ENCODE measurements around the gene GPRIN3. TPM values are rescaled to one million over a fixed set of nuclear protein-coding genes. Genes with fewer than 3 reads are reported as not detected.

GPRIN3 gene
- total RNA-seq, 1 experiment from 2014 or later, result not detected

DNA sequence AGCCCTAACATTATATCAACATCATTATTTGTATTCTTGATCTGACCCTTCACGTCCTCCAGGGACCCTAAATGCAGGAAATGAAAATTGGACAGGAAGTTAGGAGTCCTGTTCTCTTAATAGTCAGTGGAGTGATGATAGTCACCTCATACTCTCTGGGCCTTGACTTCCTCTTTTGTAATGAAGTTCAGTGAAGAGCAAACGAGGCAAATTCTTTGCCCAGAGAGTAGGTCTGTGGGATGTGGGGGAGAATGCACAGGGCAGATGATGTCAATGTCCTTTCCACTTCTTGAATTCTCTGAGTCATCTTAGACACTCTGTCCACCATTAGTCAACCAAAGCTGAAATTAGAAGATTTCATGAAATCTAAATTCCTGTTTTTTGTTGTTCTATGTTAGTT, 17.1 kb upstream of the GPRIN3 start:
- no TSS peak for BruUV-seq (replicated peaks)
- ChIA-PET CTCF (interaction anchor here (0.6 kb wide), 2 partner anchors 99 to 210 kb away, joined by 3 to 5 read pairs; no protein-coding TSS in a partner anchor), POLR2A (no interaction called here)
- no peaks in the 10 kb centered on the region for H3K36me3 Mint-ChIP-seq (ENCODE audit: insufficient read depth, unreplicated experiment)
- no peak overlapping the region for H3K27ac Mint-ChIP-seq (ENCODE audit: low read depth, unreplicated experiment)
- intact Hi-C loops (cut with micrococcal nuclease), result no loop called here
- H3K9me3 Mint-ChIP-seq (ENCODE audit: unreplicated experiment), result no peaks in the 10 kb centered on the region
- TF ChIP-seq, protein P1, sequence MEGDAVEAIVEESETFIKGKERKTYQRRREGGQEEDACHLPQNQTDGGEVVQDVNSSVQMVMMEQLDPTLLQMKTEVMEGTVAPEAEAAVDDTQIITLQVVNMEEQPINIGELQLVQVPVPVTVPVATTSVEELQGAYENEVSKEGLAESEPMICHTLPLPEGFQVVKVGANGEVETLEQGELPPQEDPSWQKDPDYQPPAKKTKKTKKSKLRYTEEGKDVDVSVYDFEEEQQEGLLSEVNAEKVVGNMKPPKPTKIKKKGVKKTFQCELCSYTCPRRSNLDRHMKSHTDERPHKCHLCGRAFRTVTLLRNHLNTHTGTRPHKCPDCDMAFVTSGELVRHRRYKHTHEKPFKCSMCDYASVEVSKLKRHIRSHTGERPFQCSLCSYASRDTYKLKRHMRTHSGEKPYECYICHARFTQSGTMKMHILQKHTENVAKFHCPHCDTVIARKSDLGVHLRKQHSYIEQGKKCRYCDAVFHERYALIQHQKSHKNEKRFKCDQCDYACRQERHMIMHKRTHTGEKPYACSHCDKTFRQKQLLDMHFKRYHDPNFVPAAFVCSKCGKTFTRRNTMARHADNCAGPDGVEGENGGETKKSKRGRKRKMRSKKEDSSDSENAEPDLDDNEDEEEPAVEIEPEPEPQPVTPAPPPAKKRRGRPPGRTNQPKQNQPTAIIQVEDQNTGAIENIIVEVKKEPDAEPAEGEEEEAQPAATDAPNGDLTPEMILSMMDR (IDR thresholded peaks at IDR 0.05; ENCODE audit: unreplicated experiment), result no peak
- no peak for DNase-seq (ENCODE audit: unreplicated experiment)
- H3K4me3 Mint-ChIP-seq (ENCODE audit: unreplicated experiment), result no peak overlapping the region
- no peaks in the 10 kb centered on the region for H3K27me3 Mint-ChIP-seq (ENCODE audit: insufficient read depth, unreplicated experiment)
- no peaks in the 10 kb centered on the region for H3K4me1 Mint-ChIP-seq (ENCODE audit: insufficient read depth, unreplicated experiment)

DNA sequence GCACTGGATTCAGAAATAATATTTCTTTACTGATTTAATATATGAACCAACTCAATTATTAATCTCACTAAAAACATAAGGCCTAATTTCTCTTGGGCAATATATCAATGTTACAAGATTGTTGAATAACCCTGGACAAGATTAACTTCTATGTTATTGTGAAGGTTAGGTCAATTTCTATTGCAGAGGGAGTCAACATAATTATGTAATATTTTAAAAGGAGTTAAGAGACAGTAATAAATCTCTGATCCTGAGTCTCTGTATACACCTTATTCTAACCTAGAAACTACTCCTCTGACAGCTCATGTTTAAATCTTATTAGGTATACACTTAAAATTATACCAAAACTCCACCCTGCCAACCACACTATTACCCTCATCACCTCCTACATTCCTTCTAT, 15.1 kb upstream of the GPRIN3 start:
- H3K36me3 Mint-ChIP-seq (ENCODE audit: insufficient read depth, unreplicated experiment), result no peaks in the 10 kb centered on the region
- no TSS peak for BruUV-seq (replicated peaks)
- TF ChIP-seq, protein P1 (IDR thresholded peaks at IDR 0.05; ENCODE audit: unreplicated experiment), result no peak
- no peaks in the 10 kb centered on the region for H3K4me1 Mint-ChIP-seq (ENCODE audit: insufficient read depth, unreplicated experiment)
- DNase-seq (ENCODE audit: unreplicated experiment), result no peak
- POLR2A ChIA-PET, result interaction anchor here (0.7 kb wide), 1 partner anchor 10 kb away, joined by 3 read pairs; no protein-coding TSS in a partner anchor
- no peaks in the 10 kb centered on the region for H3K9me3 Mint-ChIP-seq (ENCODE audit: unreplicated experiment)
- H3K27ac Mint-ChIP-seq (ENCODE audit: low read depth, unreplicated experiment), result no peak overlapping the region
- CTCF ChIA-PET, result interaction anchor here (0.5 kb wide), 1 partner anchor 24 kb away, joined by 3 read pairs; no protein-coding TSS in a partner anchor
- intact Hi-C loops (cut with micrococcal nuclease), result no loop called here
- no peak overlapping the region for H3K4me3 Mint-ChIP-seq (ENCODE audit: unreplicated experiment)
- H3K27me3 Mint-ChIP-seq (ENCODE audit: insufficient read depth, unreplicated experiment), result no peaks in the 10 kb centered on the region

DNA sequence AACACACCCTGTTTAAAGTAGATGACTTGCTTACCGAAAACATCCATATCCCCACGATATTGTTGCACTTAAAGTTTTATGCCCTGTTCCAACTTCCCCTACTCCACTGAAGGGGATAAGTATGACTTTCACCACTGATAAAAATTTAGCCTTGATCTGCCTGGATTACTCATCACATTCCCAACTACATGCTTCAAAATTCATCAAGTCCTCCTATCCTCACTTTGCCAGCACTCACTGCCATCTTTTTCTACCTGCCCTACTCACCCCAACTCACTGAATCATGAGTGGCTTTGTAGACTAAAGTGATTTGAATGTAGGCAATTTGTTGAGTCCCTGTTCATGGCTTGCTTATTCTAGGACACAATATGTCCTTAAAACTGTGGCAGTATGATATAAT, 12.2 kb upstream of the GPRIN3 start:
- intact Hi-C loops (cut with micrococcal nuclease), result no loop called here
- peaks cover 11% of the 10 kb centered on the region for H3K4me1 Mint-ChIP-seq (ENCODE audit: insufficient read depth, unreplicated experiment)
- TF ChIP-seq, protein P1 (IDR thresholded peaks at IDR 0.05; ENCODE audit: unreplicated experiment), result no peak
- no peak overlapping the region for H3K27ac Mint-ChIP-seq (ENCODE audit: low read depth, unreplicated experiment)
- H3K4me3 Mint-ChIP-seq (ENCODE audit: unreplicated experiment), result no peak overlapping the region
- no peaks in the 10 kb centered on the region for H3K36me3 Mint-ChIP-seq (ENCODE audit: insufficient read depth, unreplicated experiment)
- CTCF ChIA-PET, result interaction anchor here (0.5 kb wide), 1 partner anchor 10 kb away, joined by 4 read pairs; no protein-coding TSS in a partner anchor
- DNase-seq (ENCODE audit: unreplicated experiment), result no peak
- BruUV-seq (replicated peaks), result no TSS peak
- no peaks in the 10 kb centered on the region for H3K27me3 Mint-ChIP-seq (ENCODE audit: insufficient read depth, unreplicated experiment)
- POLR2A ChIA-PET, result no interaction called here
- no peaks in the 10 kb centered on the region for H3K9me3 Mint-ChIP-seq (ENCODE audit: unreplicated experiment)

- ChIA-PET POLR2A (interaction anchor here (1.7 kb wide), 1 partner anchor 17 kb away, joined by 3 read pairs; no protein-coding TSS in a partner anchor), CTCF (no interaction called here)
- Mint-ChIP-seq H3K4me1 (ENCODE audit: insufficient read depth, unreplicated experiment) (peaks cover 17% of the 10 kb centered on the region), H3K27me3 (ENCODE audit: insufficient read depth, unreplicated experiment) (no peaks in the 10 kb centered on the region), H3K27ac (ENCODE audit: low read depth, unreplicated experiment) (no peak overlapping the region), H3K36me3 (ENCODE audit: insufficient read depth, unreplicated experiment) (no peaks in the 10 kb centered on the region), H3K9me3 (ENCODE audit: unreplicated experiment) (no peaks in the 10 kb centered on the region), H3K4me3 (ENCODE audit: unreplicated experiment) (no peak overlapping the region)
- intact Hi-C loops (cut with micrococcal nuclease), result no loop called here
- peak; percentile 40 for DNase-seq (ENCODE audit: unreplicated experiment)
- TF ChIP-seq, protein P1 (IDR thresholded peaks at IDR 0.05; ENCODE audit: unreplicated experiment), result no peak
- BruUV-seq (replicated peaks), result no TSS peak
Observed at GRCh38 chr4:89316931-89317366, 9.3 kb upstream of the GPRIN3 start.

Data from MCF 10A (cell line).